H9 (cell line): ENCODE data around the gene ETV6. TPM values are rescaled to one million over a fixed set of nuclear protein-coding genes. Genes with fewer than 3 reads are reported as not detected.

Source experiments
- DNase-seq: peaks from one replicate; pipeline ENCODE4 v3.0.0-alpha.2; 2017
- H2AFZ ChIP-seq: one replicate; pipeline ENCODE4 v1.6.1; 2013; ENCODE audit warnings: mild to moderate bottlenecking, low read length, control low read depth, moderate library complexity
- H2AK5ac ChIP-seq: 2 replicates; pipeline ENCODE4 v1.6.1; 2013; ENCODE audit warnings: low read length, control low read depth, mixed read lengths; ENCODE audit not compliant: insufficient read length
- H2BK120ac ChIP-seq: one replicate; pipeline ENCODE4 v1.6.1; 2013; ENCODE audit warnings: low read depth, mild to moderate bottlenecking, low read length, control low read depth, inconsistent platforms; ENCODE audit not compliant: poor library complexity, severe bottlenecking
- H2BK12ac ChIP-seq: 2 replicates; pipeline ENCODE4 v1.6.1; 2013; ENCODE audit warnings: low read length, control low read depth, mixed read lengths, low read depth; ENCODE audit not compliant: insufficient read length
- H2BK15ac ChIP-seq: 2 replicates; pipeline ENCODE4 v1.6.1; 2013; ENCODE audit warnings: low read depth, low read length, control low read depth
- H2BK20ac ChIP-seq: one replicate; pipeline ENCODE4 v1.6.1; 2013; ENCODE audit warnings: low read depth, mild to moderate bottlenecking, low read length, control low read depth, inconsistent platforms; ENCODE audit not compliant: poor library complexity, severe bottlenecking
- H2BK5ac ChIP-seq: 2 replicates; pipeline ENCODE4 v1.6.1; 2013; ENCODE audit warnings: low read length, control low read depth, mixed read lengths; ENCODE audit not compliant: insufficient read length
- H3K14ac ChIP-seq: 2 replicates; pipeline ENCODE4 v1.6.1; 2013; ENCODE audit warnings: low read length, control low read depth; ENCODE audit not compliant: insufficient read depth
- H3K18ac ChIP-seq: 2 replicates; pipeline ENCODE4 v1.6.1; 2013; ENCODE audit warnings: low read depth, mild to moderate bottlenecking, mixed read lengths, low read length, control low read depth; ENCODE audit not compliant: insufficient read length
- H3K23ac ChIP-seq: 2 replicates; pipeline ENCODE4 v1.6.1; 2013; ENCODE audit warnings: low read length, control low read depth, mixed read lengths, low read depth; ENCODE audit not compliant: insufficient read length
- H3K23me2 ChIP-seq: 2 replicates; pipeline ENCODE4 v1.6.1; 2013; ENCODE audit warnings: low read depth, mild to moderate bottlenecking, mixed read lengths, low read length, control low read depth; ENCODE audit not compliant: insufficient read length, poor library complexity, severe bottlenecking
- H3K27ac ChIP-seq: 2 replicates; pipeline ENCODE4 v1.5.1; 2013; ENCODE audit warnings: low read length, control low read depth, mixed read lengths, low read depth; ENCODE audit not compliant: insufficient read length
- H3K27me3 ChIP-seq: 2 replicates; pipeline ENCODE4 v1.6.1; 2013; ENCODE audit warnings: low read length, control low read depth, inconsistent platforms; ENCODE audit not compliant: insufficient read depth
- H3K4ac ChIP-seq: 2 replicates; pipeline ENCODE4 v1.6.1; 2013; ENCODE audit warnings: low read depth, mild to moderate bottlenecking, control low read depth, inconsistent platforms, low read length, moderate library complexity
- H3K4me1 ChIP-seq: 2 replicates; pipeline ENCODE4 v1.6.1; 2013; ENCODE audit warnings: low read length, control low read depth, inconsistent platforms; ENCODE audit not compliant: insufficient read depth
- H3K4me2 ChIP-seq: 2 replicates; pipeline ENCODE4 v1.6.1; 2013; ENCODE audit warnings: low read length, control low read depth, mixed read lengths; ENCODE audit not compliant: insufficient read length, insufficient read depth
- H3K56ac ChIP-seq: 2 replicates; pipeline ENCODE4 v1.6.1; 2013; ENCODE audit warnings: low read depth, mild to moderate bottlenecking, mixed read lengths, low read length, control low read depth; ENCODE audit not compliant: insufficient read length
- H3K79me1 ChIP-seq: 2 replicates; pipeline ENCODE4 v1.6.1; 2013; ENCODE audit warnings: low read depth, mild to moderate bottlenecking, moderate library complexity, low read length, control low read depth, inconsistent platforms; ENCODE audit not compliant: insufficient read depth, poor library complexity, severe bottlenecking
- H3K79me2 ChIP-seq: 2 replicates; pipeline ENCODE4 v1.6.1; 2013; ENCODE audit warnings: low read length, control low read depth, inconsistent platforms; ENCODE audit not compliant: insufficient read depth
- H3K9ac ChIP-seq: 2 replicates; pipeline ENCODE4 v1.6.1; 2013; ENCODE audit warnings: low read length, control low read depth, mixed read lengths; ENCODE audit not compliant: insufficient read length; ENCODE audit errors: extremely low read depth
- H3K9me3 ChIP-seq: one replicate; pipeline ENCODE4 v1.6.1; 2013; ENCODE audit warnings: low read depth, low read length, inconsistent platforms; ENCODE audit not compliant: control insufficient read depth
- H3T11ph ChIP-seq: one replicate; pipeline ENCODE4 v1.6.1; 2013; ENCODE audit warnings: mild to moderate bottlenecking, low read length, control low read depth, inconsistent platforms
- H4K20me1 ChIP-seq: one replicate; pipeline ENCODE4 v1.6.1; 2013; ENCODE audit not compliant: control insufficient read depth, insufficient read length, insufficient read depth
- H4K5ac ChIP-seq: 2 replicates; pipeline ENCODE4 v1.6.1; 2013; ENCODE audit warnings: low read depth, mild to moderate bottlenecking, mixed read lengths, low read length, control low read depth; ENCODE audit not compliant: insufficient read length
- H4K8ac ChIP-seq: replicated peaks from 2 replicates; pipeline ENCODE4 v1.6.1; 2013; ENCODE audit warnings: low read length, control low read depth, mixed read lengths, low read depth; ENCODE audit not compliant: insufficient read length
- H4K91ac ChIP-seq: 2 replicates; pipeline ENCODE4 v1.6.1; 2013; ENCODE audit warnings: low read depth, mild to moderate bottlenecking, moderate library complexity, mixed read lengths, low read length, control low read depth; ENCODE audit not compliant: insufficient read length
- H3K27ac Mint-ChIP-seq, 3 experiments: 2 replicates in 2 of 3; 3 replicates in 1 of 3; pipeline ENCODE4 v1.8.0; 2020 to 2021; ENCODE audit warnings: mixed read lengths in 3 of 3, mild to moderate bottlenecking in 1 of 3, moderate library complexity in 1 of 3
- H3K27me3 Mint-ChIP-seq: 2 replicates; pipeline ENCODE4 v1.8.0; 2021; ENCODE audit warnings: low read depth, mild to moderate bottlenecking, moderate library complexity, mixed read lengths
- H3K36me3 Mint-ChIP-seq, 3 experiments: 2 replicates in 2 of 3; 3 replicates in 1 of 3; pipeline ENCODE4 v1.8.0; 2020 to 2021; ENCODE audit warnings: low read depth in 3 of 3, mixed read lengths in 3 of 3; ENCODE audit not compliant: insufficient read depth in 1 of 3
- H3K4me1 Mint-ChIP-seq, 2 experiments: 2 replicates each; pipeline ENCODE4 v1.8.0; 2020; ENCODE audit warnings: mixed read lengths in 2 of 2
- H3K4me3 Mint-ChIP-seq, 2 experiments: 2 replicates in 1 of 2; 3 replicates in 1 of 2; pipeline ENCODE4 v1.8.0; 2020 to 2021; ENCODE audit warnings: mild to moderate bottlenecking in 2 of 2, mixed read lengths in 2 of 2, moderate library complexity in 1 of 2
- H3K9me3 Mint-ChIP-seq, 2 experiments: 2 replicates in 1 of 2; 3 replicates in 1 of 2; pipeline ENCODE4 v1.8.0; 2020; ENCODE audit warnings: mild to moderate bottlenecking in 2 of 2, mixed read lengths in 2 of 2, moderate library complexity in 1 of 2
- WGBS: extraction: QIAGEN DNeasy Blood & Tissue Kit; methylation state at CpG from one replicate; pipeline ENCODE4 v1.1.7; 2013; ENCODE audit warnings: missing lambda C conversion rate, low lambda C conversion rate, mixed read lengths; ENCODE audit not compliant: insufficient read length; ENCODE audit errors: extremely low coverage; 5-methylcytosine and 5-hydroxymethylcytosine counted together
- total RNA-seq: library from RNA; stranded (reverse); gene quantifications from 2 replicates; pipeline ENCODE4 v1.2.1, GENCODE V29; 2021
- TF ChIP-seq, protein P1 (sequence below): fragments of 200-600 bp; sonication (generic); conservative IDR thresholded peaks from 3 replicates; pipeline ENCODE4 v1.8.0; 2021; ENCODE audit warnings: antibody characterized with exemption, mild to moderate bottlenecking

ETV6 gene
- total RNA-seq, 1 experiment from 2014 or later = 28.7 TPM

DNA sequence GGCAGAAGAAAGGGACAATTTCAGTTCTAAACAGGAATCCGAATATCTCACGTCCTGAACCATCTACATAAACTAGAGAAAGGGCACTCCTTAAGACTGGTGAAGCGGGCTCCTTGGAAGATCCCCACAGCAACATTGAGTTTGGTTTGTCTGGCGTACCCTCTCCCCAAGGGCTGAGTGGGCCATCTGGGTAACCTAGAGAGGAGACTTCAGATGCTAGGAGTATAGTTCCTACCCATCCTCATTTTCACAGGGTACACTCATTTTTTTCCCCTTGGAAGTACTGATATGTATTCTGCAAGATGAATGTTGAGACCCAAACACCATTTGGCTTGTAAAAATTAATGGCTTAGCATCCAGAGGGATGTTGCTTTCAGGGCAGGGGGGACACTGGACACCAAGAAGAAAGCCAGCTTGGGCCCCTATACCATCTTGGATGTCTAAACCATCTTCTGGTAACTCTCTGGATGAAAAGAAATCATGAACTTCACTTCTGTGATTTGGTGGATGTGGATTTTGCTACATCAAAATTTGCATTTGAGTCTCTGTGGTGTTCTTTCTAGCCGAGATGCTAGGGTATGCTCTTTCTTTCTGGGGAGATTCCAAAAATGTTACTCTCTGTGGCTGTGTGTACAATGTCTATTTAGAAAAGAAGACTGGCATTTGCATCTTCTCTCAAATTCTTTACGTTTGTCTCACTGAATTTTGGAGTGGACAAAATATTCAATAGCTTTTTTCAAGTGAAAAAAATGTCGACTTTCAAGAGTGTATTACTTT is 97.7 kb downstream of the ETV6 start:
- Histone ChIP-seq H4K20me1 (peaks cover 2% of the 10 kb centered on the region), H2BK15ac (no peak overlapping the region), H3K4ac (no peak overlapping the region), H4K91ac (no peak overlapping the region), H4K8ac (no peak overlapping the region), H4K5ac (no peak overlapping the region), H3K4me1 (peaks cover 16% of the 10 kb centered on the region), H3K4me2 (no peak overlapping the region), H3K14ac (no peak overlapping the region), H2AFZ (no peak overlapping the region), H2BK20ac (no peak overlapping the region), H3K9me3 (no peaks in the 10 kb centered on the region), H3T11ph (no peak overlapping the region), H3K23me2 (no peaks in the 10 kb centered on the region), H3K9ac (no peak overlapping the region), H3K18ac (no peak overlapping the region), H3K23ac (no peak overlapping the region), H2BK5ac (no peak overlapping the region), H3K79me2 (0 out of 2 replicates have a peak, but pooled peaks cover 2% of the 10 kb centered on the region), H2BK12ac (no peak overlapping the region), H2BK120ac (no peak overlapping the region), H3K27me3 (no peaks in the 10 kb centered on the region), H2AK5ac (no peak overlapping the region), H3K79me1 (no peaks in the 10 kb centered on the region), H3K27ac (no peak overlapping the region), H3K56ac (no peak overlapping the region)
- no CpG with 5 or more reads among the region's 7 CpGs for WGBS
- no peaks in the 10 kb centered on the region for H3K36me3 Mint-ChIP-seq
- no peaks in the 10 kb centered on the region for H3K9me3 Mint-ChIP-seq
- no peak overlapping the region for H3K27ac Mint-ChIP-seq
- H3K27me3 Mint-ChIP-seq = no peaks in the 10 kb centered on the region
- no peak overlapping the region for H3K4me3 Mint-ChIP-seq
- no peak for DNase-seq
- peaks cover 47 to 50% of the 10 kb centered on the region in 2 experiments for H3K4me1 Mint-ChIP-seq
- TF ChIP-seq, protein P1, sequence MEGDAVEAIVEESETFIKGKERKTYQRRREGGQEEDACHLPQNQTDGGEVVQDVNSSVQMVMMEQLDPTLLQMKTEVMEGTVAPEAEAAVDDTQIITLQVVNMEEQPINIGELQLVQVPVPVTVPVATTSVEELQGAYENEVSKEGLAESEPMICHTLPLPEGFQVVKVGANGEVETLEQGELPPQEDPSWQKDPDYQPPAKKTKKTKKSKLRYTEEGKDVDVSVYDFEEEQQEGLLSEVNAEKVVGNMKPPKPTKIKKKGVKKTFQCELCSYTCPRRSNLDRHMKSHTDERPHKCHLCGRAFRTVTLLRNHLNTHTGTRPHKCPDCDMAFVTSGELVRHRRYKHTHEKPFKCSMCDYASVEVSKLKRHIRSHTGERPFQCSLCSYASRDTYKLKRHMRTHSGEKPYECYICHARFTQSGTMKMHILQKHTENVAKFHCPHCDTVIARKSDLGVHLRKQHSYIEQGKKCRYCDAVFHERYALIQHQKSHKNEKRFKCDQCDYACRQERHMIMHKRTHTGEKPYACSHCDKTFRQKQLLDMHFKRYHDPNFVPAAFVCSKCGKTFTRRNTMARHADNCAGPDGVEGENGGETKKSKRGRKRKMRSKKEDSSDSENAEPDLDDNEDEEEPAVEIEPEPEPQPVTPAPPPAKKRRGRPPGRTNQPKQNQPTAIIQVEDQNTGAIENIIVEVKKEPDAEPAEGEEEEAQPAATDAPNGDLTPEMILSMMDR = no peak
